Fibroblast of lung (primary cell): ENCODE measurements around the gene ZNF565. TPM values are rescaled to one million over a fixed set of nuclear protein-coding genes. Genes with fewer than 3 reads are reported as not detected.

Experiments used
- DNase-seq, 2 donors: peaks; one replicate each; pipeline versions ENCODE4 v3.0.0 to v3.0.0-alpha.2; 2010; ENCODE audit warnings: low read depth in 2 of 2
- H2AFZ ChIP-seq: 2 replicates; pipeline ENCODE4 v1.5.1; 2012; ENCODE audit warnings: low read length, control low read depth, inconsistent platforms
- H3K27ac ChIP-seq: 2 replicates; pipeline ENCODE4 v1.5.1; 2011; ENCODE audit warnings: low read length, control low read depth; ENCODE audit not compliant: insufficient read depth
- H3K27me3 ChIP-seq: 2 replicates; pipeline ENCODE4 v1.5.1; 2011; ENCODE audit warnings: mild to moderate bottlenecking, low read length; ENCODE audit not compliant: control insufficient read depth, insufficient read depth
- H3K36me3 ChIP-seq: 2 replicates; pipeline ENCODE4 v1.5.1; 2011; ENCODE audit warnings: low read length; ENCODE audit not compliant: control insufficient read depth, insufficient read depth
- H3K4me1 ChIP-seq: 2 replicates; pipeline ENCODE4 v1.5.1; 2011; ENCODE audit warnings: low read length; ENCODE audit not compliant: control insufficient read depth, insufficient read depth; ENCODE audit errors: extremely low read depth
- H3K4me2 ChIP-seq: 2 replicates; pipeline ENCODE4 v1.5.1; 2011; ENCODE audit warnings: low read length, control low read depth; ENCODE audit not compliant: insufficient read depth; ENCODE audit errors: extremely low read depth
- H3K4me3 ChIP-seq, 4 experiments: fragments of 200-600 bp in 1 of 4; sonication (generic) in 1 of 4; replicated peaks in 1 of 4; 2 replicates each; pipeline ENCODE4 v1.5.1; 2011 to 2016; ENCODE audit warnings: low read length in 4 of 4, low read depth in 3 of 4, mild to moderate bottlenecking in 3 of 4, control low read depth in 2 of 4, inconsistent platforms in 1 of 4, mixed read lengths in 1 of 4; ENCODE audit not compliant: insufficient read depth in 1 of 4; ENCODE audit errors: control extremely low read depth in 1 of 4
- H3K79me2 ChIP-seq: 2 replicates; pipeline ENCODE4 v1.5.1; 2012; ENCODE audit warnings: mild to moderate bottlenecking, low read length, inconsistent platforms; ENCODE audit not compliant: control insufficient read depth, insufficient read depth
- H3K9ac ChIP-seq: 2 replicates; pipeline ENCODE4 v1.5.1; 2011; ENCODE audit warnings: mild to moderate bottlenecking, low read length, control low read depth; ENCODE audit not compliant: insufficient read depth
- H3K9me3 ChIP-seq: 2 replicates; pipeline ENCODE4 v1.5.1; 2012; ENCODE audit warnings: low read depth, low read length; ENCODE audit not compliant: control insufficient read depth, insufficient read depth
- H4K20me1 ChIP-seq: 2 replicates; pipeline ENCODE4 v1.5.1; 2011; ENCODE audit warnings: low read length; ENCODE audit not compliant: control insufficient read depth, insufficient read depth; ENCODE audit errors: extremely low read depth
- EZH2 ChIP-seq: IDR thresholded peaks from 2 replicates; pipeline ENCODE4 v1.5.1; 2012; ENCODE audit warnings: low read length, control low read depth, mild to moderate bottlenecking; ENCODE audit errors: missing control alignments
- polyA plus RNA-seq, 2 donors: library from polyadenylated mRNA; depleted of rRNA in 1 of 2; stranded (reverse) in 1 of 2; unstranded in 1 of 2; fragments of >200 nt; gene quantifications; 2 replicates each; pipeline ENCODE4 v1.2.1, GENCODE V29; 2011 to 2012; ENCODE audit warnings: missing spikeins in 1 of 2
- total RNA-seq: library from RNA; depleted of rRNA; stranded (reverse); fragments of >200 nt; gene quantifications from 2 replicates; pipeline ENCODE4 v1.2.1, GENCODE V29; 2014
- TF ChIP-seq, protein P1 (sequence below), 2 donors: IDR thresholded peaks in 1 of 2; conservative IDR thresholded peaks in 1 of 2; 1 replicate in 1 of 2; 2 replicates in 1 of 2; pipeline ENCODE4 v1.5.1; 2011 to 2012; ENCODE audit warnings: low read length in 2 of 2, control low read depth in 1 of 2, inconsistent platforms in 1 of 2, low read depth in 1 of 2, mild to moderate bottlenecking in 1 of 2

Gene ZNF565
- total and polyA plus RNA-seq, 2 donors (not counting 1 experiment from before 2014, with no cell fraction given) = 4.3 to 6.3 TPM

DNA sequence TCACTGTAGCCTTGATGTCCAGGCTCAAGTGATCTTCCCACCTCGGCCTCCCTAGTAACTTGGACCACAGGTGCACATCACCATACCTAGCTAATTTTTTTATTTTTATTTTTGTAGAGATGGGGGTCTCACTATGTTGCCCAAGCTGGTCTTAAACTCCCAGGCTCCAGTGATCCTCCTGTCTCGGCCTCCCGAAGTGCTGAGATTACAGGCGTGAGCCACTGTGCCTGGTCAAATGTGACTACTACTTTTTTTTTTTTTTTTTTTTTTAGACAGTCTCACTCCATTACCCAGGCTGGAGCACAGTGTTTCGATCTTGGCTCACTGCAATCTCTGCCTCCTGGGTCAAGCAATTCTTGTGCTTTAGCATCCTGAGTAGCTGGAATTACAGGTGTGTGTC is 41.6 kb downstream of the ZNF565 start:
- H3K27ac ChIP-seq = no peak overlapping the region
- no peak overlapping the region for H3K9ac ChIP-seq

DNA sequence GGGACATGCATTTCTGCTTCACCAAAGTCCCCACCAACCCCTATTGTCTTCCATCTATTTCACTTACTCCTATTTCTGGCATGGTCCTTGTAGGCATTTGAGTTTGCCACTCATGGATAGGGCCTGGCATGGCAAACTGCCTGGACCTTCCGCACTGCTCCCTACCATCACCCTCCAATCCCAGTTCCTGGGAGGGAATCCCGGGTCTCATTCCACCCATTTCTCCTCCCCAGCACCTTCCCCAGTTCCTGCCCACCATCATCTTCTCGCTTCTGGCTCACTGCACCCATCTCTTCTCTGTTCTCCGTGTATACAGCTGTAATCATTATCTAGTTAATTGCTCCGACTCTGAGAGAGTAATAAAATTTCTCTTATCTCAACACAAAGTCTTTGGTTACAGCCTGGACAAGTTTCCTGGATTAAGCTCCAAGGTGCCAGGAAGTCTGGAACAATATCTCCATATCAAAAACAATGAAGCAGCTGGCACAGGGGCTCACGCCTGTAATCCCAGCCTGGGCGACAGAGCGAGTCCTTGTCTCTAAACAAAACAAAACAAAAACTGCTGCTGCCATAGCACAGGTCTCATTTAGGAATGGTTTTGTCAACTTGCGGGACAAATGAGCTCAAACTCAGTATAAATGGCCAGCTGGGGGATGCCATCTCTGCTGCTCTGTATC is 45.2 kb downstream of the ZNF565 start:
- Histone ChIP-seq H3K4me3 (no peak overlapping the region), H2AFZ (no peak overlapping the region), H3K36me3 (no peaks in the 10 kb centered on the region), H3K27me3 (no peaks in the 10 kb centered on the region), H3K27ac (no peak overlapping the region), H4K20me1 (no peaks in the 10 kb centered on the region), H3K4me2 (no peak overlapping the region), H3K4me1 (no peaks in the 10 kb centered on the region), H3K79me2 (no peaks in the 10 kb centered on the region), H3K9me3 (no peaks in the 10 kb centered on the region), H3K9ac (no peak overlapping the region)
- no peak for TF ChIP-seq EZH2
- TF ChIP-seq, protein P1, sequence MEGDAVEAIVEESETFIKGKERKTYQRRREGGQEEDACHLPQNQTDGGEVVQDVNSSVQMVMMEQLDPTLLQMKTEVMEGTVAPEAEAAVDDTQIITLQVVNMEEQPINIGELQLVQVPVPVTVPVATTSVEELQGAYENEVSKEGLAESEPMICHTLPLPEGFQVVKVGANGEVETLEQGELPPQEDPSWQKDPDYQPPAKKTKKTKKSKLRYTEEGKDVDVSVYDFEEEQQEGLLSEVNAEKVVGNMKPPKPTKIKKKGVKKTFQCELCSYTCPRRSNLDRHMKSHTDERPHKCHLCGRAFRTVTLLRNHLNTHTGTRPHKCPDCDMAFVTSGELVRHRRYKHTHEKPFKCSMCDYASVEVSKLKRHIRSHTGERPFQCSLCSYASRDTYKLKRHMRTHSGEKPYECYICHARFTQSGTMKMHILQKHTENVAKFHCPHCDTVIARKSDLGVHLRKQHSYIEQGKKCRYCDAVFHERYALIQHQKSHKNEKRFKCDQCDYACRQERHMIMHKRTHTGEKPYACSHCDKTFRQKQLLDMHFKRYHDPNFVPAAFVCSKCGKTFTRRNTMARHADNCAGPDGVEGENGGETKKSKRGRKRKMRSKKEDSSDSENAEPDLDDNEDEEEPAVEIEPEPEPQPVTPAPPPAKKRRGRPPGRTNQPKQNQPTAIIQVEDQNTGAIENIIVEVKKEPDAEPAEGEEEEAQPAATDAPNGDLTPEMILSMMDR (conservative IDR thresholded peaks at IDR 0.05 in 1 of 2, IDR thresholded peaks at IDR 0.05 in 1 of 2; ENCODE audit: low read depth in 1 of 2, low read length in 2 of 2) = no peak
- no peak for DNase-seq

More for the DNA sequence above, 41.6 kb downstream of the ZNF565 start:
- Histone ChIP-seq H2AFZ (no peak overlapping the region), H4K20me1 (no peaks in the 10 kb centered on the region), H3K79me2 (no peaks in the 10 kb centered on the region), H3K4me1 (no peaks in the 10 kb centered on the region), H3K36me3 (no peaks in the 10 kb centered on the region), H3K27me3 (no peaks in the 10 kb centered on the region), H3K9me3 (no peaks in the 10 kb centered on the region), H3K4me3 (no peak overlapping the region), H3K4me2 (no peak overlapping the region)
- DNase-seq = no peak
- TF ChIP-seq EZH2 = no peak
- TF ChIP-seq, protein P1 (conservative IDR thresholded peaks at IDR 0.05 in 1 of 2, IDR thresholded peaks at IDR 0.05 in 1 of 2; ENCODE audit: low read depth in 1 of 2, low read length in 2 of 2) = no peak

DNA sequence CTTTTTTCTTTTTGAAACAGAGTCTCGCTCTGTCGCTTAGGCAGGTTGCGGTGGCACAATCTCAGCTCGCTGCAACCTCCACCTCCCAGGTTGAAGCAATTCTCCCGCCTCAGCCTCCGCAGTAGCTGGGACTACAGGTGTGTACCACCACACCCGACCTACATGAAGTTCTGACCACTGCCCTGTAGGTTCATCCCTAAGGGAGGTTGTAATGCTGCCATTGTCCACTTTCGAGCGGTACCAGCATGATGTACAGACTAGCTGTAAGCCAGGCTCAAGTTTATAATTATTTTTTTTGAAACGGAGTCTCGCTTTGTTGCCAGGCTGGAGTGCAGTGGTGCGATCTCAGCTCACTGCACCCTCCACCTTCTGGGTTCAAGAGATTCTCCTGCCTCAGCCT is 50.7 kb downstream of the ZNF565 start:
- no peaks in the 10 kb centered on the region for H3K36me3 ChIP-seq
- DNase-seq = no peak

More for the DNA sequence above, 50.7 kb downstream of the ZNF565 start:
- Histone ChIP-seq H3K9me3 (no peaks in the 10 kb centered on the region), H3K27ac (no peak overlapping the region), H2AFZ (no peak overlapping the region), H3K9ac (no peak overlapping the region), H3K4me1 (no peaks in the 10 kb centered on the region), H3K4me3 (no peak overlapping the region), H3K27me3 (no peaks in the 10 kb centered on the region), H3K79me2 (no peaks in the 10 kb centered on the region), H4K20me1 (no peaks in the 10 kb centered on the region), H3K4me2 (no peak overlapping the region)
- TF ChIP-seq, protein P1 (conservative IDR thresholded peaks at IDR 0.05 in 1 of 2, IDR thresholded peaks at IDR 0.05 in 1 of 2; ENCODE audit: low read depth in 1 of 2, low read length in 2 of 2) = no peak
- no peak for TF ChIP-seq EZH2
